HG03442 (cell line): ENCODE results near the gene KIRREL3.

Source experiments
- ATAC-seq: cut with Tn5 transposase; IDR thresholded peaks from one replicate; pipeline ENCODE4 v1.9.1; 2021; ENCODE audit warnings: mild to moderate bottlenecking, moderate library complexity; ENCODE audit not compliant: unreplicated experiment

The KIRREL3 gene

GRCh38 chr11:126837581-126837980 is 163.0 kb downstream of the KIRREL3 start:
- no peak for ATAC-seq

- ATAC-seq = no peak
Observed at GRCh38 chr11:126834573-126834972, 166.0 kb downstream of the KIRREL3 start.

DNA sequence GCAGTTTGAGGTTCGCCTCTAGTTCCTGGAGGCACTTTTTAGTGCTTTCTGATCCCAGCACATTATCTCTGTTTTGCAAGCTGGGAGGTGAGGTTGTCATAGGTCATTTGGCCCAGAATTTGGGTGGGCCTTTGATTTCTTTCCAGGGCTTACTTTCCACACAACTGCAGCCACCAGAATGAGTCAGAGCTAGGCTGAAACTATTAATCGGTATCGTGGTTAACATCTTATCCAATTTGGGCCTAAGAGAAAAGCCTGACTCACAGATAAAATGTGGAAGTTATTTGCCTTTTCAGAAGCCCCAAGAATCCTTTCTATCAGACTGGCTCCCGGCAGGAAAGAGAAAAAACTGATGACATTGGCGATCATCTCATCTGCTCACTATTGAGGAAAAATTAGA is 166.4 kb downstream of the KIRREL3 start:
- ATAC-seq = no peak

- ATAC-seq = no peak
Observed at GRCh38 chr11:126833065-126833464, 167.5 kb downstream of the KIRREL3 start.

DNA sequence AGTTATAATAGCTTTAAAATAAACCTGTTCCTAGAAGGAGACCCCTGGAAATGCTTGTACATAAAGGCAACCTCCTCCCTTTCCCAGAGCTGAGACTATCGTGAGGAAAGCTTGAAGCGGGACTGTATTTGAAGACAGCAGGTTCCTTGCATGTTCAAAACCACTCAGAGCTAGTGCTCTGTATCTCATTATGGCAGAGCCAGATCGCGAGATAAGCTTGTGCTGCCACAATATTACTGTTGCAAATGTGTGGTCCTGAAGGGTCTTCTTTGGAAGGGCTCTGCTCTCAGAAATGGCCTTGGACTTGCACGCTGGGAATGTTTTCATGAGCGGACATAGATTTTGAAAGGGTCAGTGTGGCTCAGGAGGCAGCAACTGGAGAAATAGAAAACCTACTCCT is 168.2 kb downstream of the KIRREL3 start:
- no peak for ATAC-seq

GRCh38 chr11:126830216-126830806 is 170.3 kb downstream of the KIRREL3 start:
- no peak for ATAC-seq

GRCh38 chr11:126829716-126830115 is 170.9 kb downstream of the KIRREL3 start:
- no peak for ATAC-seq

GRCh38 chr11:126824035-126824607 is 176.4 kb downstream of the KIRREL3 start:
- no peak for ATAC-seq

DNA sequence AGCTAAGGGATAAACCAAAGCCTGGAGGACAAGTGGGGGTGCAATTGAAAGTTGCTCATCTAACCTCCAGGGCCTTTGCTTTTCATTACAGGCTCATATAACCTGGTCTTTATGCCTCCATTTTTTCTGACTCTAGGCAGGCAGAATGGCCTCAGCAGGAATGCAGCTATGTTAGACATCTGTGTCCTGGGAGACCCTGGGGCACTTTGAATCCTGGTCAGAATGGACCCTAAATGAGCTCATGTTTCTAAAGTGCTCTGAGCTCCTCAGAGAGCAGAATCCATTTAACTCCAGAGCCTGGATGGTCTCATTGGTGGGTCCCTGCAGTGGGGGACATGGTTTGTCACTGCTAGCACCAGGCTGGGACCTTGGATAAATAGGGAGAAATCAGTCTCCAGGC is 177.3 kb downstream of the KIRREL3 start:
- no peak for ATAC-seq

DNA sequence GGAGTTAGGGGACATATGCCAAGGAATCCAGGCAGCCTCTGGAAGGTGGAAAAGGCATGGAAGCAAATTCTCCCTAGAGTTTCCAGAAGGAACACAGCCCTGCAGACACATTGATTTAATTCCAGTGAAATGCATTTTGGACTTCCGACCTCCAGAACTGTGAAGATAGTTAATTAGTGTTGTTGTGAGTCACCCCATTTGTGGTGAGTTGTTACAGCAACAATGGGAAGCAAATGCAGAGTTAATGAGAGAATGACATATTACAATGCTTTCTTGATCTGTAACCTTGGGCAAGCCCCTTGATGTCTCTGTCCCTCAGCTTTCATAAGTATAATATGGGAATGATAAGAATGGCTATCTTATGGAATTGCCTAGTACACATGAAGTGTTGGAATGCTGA is 178.7 kb downstream of the KIRREL3 start:
- ATAC-seq = no peak

DNA sequence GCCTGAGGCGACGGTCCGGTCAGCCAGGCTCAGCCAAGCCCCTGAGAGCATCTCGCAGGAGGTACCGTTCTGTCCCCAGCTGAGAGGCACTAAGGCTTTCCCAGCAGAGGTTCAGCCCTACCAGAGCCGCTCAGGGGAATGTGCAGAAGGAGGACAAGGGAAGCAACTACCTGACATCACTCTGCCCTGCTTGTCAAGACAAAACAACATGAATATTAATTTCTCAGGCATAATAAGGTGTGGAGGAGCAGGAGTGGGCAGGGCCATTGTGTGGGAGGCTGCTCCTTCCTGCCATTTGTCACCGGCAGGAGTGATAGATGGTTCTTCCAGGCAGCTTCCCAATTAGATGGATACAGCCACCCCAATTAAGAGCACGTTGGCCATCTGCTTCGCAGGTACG is 181.4 kb downstream of the KIRREL3 start:
- ATAC-seq = no peak

DNA sequence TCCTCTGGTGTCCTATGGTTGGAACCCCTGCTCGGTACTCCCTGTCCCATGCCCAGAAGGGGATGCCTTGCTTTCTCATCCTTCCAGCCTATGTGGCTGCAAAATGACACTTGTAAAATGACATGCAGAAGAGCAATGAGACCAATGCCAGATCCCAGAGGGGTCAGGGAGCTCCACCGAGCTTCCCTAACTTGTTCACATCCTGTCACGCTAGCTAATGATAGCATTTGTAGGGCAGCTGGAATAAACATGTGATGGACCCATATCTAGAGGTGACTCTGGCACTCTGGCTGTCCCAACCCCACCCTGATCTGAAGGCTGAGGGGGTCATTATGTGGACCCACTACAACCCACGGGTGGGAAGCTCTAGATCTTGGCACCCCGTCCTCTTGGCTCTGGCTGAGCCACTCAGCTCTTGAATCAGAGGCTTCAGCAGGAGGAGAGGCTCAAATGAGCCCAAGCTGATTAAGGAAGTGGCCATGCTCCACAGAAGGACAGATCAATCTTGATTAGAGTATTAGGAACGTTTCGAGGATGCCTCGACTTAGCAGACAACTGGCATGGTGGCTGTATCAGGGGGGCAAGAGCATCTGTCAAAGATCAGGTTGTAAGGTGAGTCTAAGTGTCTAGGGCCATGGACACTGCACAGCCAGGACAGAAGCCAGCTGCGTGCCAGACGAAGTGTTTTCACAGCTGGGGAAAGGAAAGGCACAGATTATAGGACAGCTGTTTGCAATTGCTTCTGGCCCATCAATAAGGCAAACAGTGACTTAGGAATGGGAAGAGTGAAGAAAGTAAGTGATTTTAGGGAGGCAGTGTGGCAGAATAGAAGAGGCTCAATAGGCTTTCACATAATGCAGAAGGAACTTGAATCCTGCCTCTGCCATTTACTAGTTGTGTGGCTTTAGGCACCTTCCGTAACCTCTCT is 182.8 kb downstream of the KIRREL3 start:
- no peak for ATAC-seq

DNA sequence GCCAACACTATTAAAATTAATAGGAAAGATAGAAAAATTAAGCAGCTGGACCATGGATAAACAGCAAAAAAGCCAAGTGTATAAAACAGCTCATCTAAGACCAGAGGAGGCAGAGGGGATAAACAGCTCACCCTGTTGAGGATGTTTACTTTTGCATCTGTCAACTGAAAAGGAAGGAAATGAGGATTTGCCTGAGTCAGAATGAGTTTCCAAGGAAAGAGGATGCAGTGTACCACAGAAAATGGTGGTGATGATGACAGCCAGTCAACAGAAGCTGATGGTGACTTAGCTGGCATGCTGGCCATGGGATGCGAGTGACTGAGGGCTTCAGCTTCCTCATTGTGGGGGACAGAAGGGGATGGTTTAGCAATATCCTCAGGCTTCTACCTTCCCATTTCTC is 183.5 kb downstream of the KIRREL3 start:
- no peak for ATAC-seq

DNA sequence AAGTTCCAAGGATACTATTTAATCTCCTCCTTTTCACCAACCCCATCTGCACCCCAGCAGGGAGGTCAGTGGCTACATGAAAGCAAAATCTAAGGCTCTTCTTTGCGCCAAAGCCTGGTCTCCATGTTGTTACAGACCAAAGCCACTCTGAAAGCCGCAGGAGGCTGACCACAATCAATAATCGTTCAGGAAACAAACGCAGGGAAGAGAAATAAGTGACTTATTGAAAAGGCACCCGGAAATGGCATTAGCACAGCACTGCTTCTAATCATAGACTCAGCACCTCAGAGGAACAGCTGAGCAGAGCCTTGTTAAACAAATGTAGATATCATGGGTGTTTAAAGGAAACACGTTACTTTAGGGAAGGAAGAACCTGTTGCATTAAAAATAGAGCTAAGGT is 183.9 kb downstream of the KIRREL3 start:
- ATAC-seq = no peak

DNA sequence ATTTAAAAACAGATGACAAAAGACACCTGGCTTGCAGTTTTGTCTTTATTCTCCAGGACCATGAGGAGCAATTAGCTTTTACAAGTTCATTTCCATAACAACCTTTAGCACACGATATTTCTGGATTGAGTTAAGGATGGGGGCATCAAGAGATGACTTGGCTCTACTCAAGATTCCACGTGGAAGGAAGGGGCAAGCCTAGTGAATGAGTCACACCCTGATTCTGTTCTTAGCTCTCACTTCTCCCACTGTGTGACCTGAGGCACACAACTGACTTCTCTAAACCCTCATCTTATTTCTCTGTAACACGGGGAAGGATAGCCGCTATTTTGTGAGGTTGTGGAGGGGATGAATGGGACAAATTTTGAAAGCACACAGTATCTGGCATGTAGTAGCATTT is 185.5 kb downstream of the KIRREL3 start:
- no peak for ATAC-seq

DNA sequence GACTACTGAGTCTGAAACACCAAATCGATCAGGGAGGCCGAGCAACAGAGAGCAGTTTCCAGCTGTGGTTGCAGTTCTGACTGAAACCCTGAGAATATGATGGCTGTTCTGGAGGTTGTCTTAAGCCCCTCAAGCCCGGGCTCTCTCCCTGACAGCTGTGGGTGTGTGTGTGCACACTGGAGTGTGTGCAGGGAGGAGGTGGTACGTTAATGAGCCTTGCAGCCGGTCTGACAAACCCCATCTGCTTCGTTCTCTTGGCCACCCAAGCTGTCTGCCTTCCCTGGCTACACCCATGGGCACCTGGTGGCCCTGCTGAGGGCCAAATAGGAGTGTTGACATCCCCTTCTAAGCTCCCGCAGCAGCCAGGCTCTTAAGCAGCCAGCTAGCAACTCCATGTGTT is 189.8 kb downstream of the KIRREL3 start:
- ATAC-seq = no peak

DNA sequence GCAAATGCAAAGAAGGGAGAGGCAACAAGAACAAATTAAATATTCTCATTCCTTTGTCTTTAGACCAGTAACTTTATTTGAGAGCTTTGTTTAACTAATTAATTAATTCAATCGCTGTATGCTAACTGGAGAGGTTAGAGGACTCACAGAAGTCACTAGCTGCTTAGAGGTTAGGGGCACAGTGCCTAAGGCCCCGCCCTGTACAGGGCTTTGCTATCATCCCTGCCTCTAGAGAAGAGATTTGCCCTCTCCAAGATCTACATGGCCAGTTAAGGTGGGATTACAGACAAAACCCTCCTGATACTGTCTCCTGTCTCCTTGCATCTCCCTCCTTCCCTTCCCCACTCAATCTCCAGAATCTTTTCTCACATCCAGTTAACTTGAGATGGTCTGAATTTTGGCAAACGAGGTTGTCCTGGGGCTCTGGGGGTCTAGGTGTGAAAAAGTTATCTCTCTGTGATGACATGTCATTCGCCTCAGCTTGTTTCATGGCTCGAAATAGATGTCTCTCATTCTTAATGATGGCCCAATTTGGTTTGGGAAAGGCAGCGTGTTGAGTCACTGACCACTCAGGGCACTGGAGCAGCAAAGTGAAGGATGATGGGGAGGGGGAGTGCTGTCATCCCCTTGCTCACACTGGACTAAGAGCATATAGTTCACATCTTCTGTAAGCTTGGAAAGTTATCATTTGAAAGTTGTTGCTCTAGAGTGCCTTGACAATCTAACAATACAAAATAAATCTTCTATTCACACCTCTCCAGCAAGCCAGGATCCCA is 190.9 kb downstream of the KIRREL3 start:
- no peak for ATAC-seq

GRCh38 chr11:126808836-126809235 is 191.7 kb downstream of the KIRREL3 start:
- no peak for ATAC-seq

- ATAC-seq = no peak
Observed at GRCh38 chr11:126808296-126808695, 192.3 kb downstream of the KIRREL3 start.

GRCh38 chr11:126805870-126806269 is 194.7 kb downstream of the KIRREL3 start:
- ATAC-seq = no peak

- ATAC-seq = no peak
Observed at GRCh38 chr11:126804363-126804762, 196.2 kb downstream of the KIRREL3 start.
